PC-9 (cell line): ENCODE data around the gene EXOSC5. TPM values are rescaled to one million over a fixed set of nuclear protein-coding genes. Genes with fewer than 3 reads are reported as not detected.
A peak's percentile ranks its signal among the peaks of the same experiment; 100 is the strongest.

Experiments
- BruUV-seq: library from RNA; stranded (reverse); fragments of 400-500 nt; replicated peaks from 2 replicates; lab custom pipeline; 2021; lab: Mats Ljungman, UMichigan
- CTCF ChIA-PET: fragments of 300-600 bp; sonication (Branson Sonifier 250); formaldehyde crosslinking; loops from one replicate; lab custom pipeline; 2022; ENCODE audit warnings: antibody characterized with exemption; lab: Charles Lee
- POLR2A ChIA-PET: fragments of 300-600 bp; sonication (Branson Sonifier 250); formaldehyde crosslinking; loops from one replicate; lab custom pipeline; 2022; ENCODE audit warnings: antibody characterized with exemption; ENCODE audit not compliant: unreplicated experiment; lab: Charles Lee
- DNase-seq, 2 experiments: peaks; one replicate each; pipeline versions ENCODE4 v3.0.0 to v3.0.0-alpha.2; 2015 to 2022; ENCODE audit warnings: mixed read lengths in 1 of 2
- H2AFZ ChIP-seq: fragments of 200-600 bp; sonication (generic); 2 replicates; pipeline ENCODE4 v1.8.1; 2017; ENCODE audit warnings: antibody characterized with exemption
- H3F3A ChIP-seq: fragments of 200-600 bp; sonication (generic); 2 replicates; pipeline ENCODE4 v1.8.1; 2017; ENCODE audit warnings: antibody characterized with exemption, mild to moderate bottlenecking, low read depth; ENCODE audit not compliant: insufficient read depth
- H3K27ac ChIP-seq: fragments of 200-600 bp; sonication (generic); 2 replicates; pipeline ENCODE4 v1.6.1; 2016; ENCODE audit warnings: mixed run types
- H3K27me3 ChIP-seq: fragments of 200-600 bp; sonication (generic); 2 replicates; pipeline ENCODE4 v1.6.1; 2016; ENCODE audit warnings: low read depth, mixed run types; ENCODE audit not compliant: insufficient read depth
- H3K36me3 ChIP-seq: fragments of 200-600 bp; sonication (generic); 2 replicates; pipeline ENCODE4 v1.6.1; 2016; ENCODE audit warnings: low read depth, mixed run types
- H3K4me1 ChIP-seq: fragments of 200-600 bp; sonication (generic); replicated peaks from 2 replicates; pipeline ENCODE4 v1.6.1; 2016; ENCODE audit warnings: mixed run types; ENCODE audit not compliant: insufficient read depth
- H3K4me2 ChIP-seq: fragments of 200-600 bp; sonication (generic); 2 replicates; pipeline ENCODE4 v1.6.1; 2017; ENCODE audit warnings: mixed run types
- H3K4me3 ChIP-seq: fragments of 200-600 bp; sonication (generic); 2 replicates; pipeline ENCODE4 v1.6.1; 2016; ENCODE audit warnings: mixed run types
- H3K79me2 ChIP-seq: fragments of 200-600 bp; sonication (generic); 2 replicates; pipeline ENCODE4 v1.6.1; 2017; ENCODE audit warnings: low read depth, mixed run types
- H3K9me2 ChIP-seq: fragments of 200-600 bp; sonication (generic); 2 replicates; pipeline ENCODE4 v1.8.1; 2017; ENCODE audit warnings: mild to moderate bottlenecking; ENCODE audit not compliant: insufficient read depth
- H3K9me3 ChIP-seq: fragments of 200-600 bp; sonication (generic); 2 replicates; pipeline ENCODE4 v1.8.1; 2016; ENCODE audit warnings: low read depth; ENCODE audit not compliant: insufficient read depth
- H4K20me1 ChIP-seq: fragments of 200-600 bp; sonication (generic); 2 replicates; pipeline ENCODE4 v1.8.1; 2017; ENCODE audit not compliant: insufficient read depth
- EZH2 ChIP-seq: fragments of 200-600 bp; sonication (generic); IDR thresholded peaks from 2 replicates; pipeline ENCODE4 v1.8.0; 2017; ENCODE audit warnings: antibody characterized with exemption, low read depth
- intact Hi-C: fragments of 100-400 bp; cut with micrococcal nuclease; formaldehyde crosslinking; loops from one replicate; pipeline ENCODE4 v1.10.0; 2022; ENCODE audit not compliant: unreplicated experiment
- total RNA-seq: library from RNA; stranded (reverse); gene quantifications from 2 replicates; pipeline ENCODE4 v1.2.3, GENCODE V29; 2021
- TF ChIP-seq, protein P1 (sequence below): fragments of 200-600 bp; sonication (generic); conservative IDR thresholded peaks from 2 replicates; pipeline ENCODE4 v1.6.1; 2017; ENCODE audit warnings: mixed run types, antibody characterized with exemption, mild to moderate bottlenecking, moderate library complexity

The EXOSC5 gene
- total RNA-seq, 1 experiment from 2014 or later: 37.7 TPM

DNA sequence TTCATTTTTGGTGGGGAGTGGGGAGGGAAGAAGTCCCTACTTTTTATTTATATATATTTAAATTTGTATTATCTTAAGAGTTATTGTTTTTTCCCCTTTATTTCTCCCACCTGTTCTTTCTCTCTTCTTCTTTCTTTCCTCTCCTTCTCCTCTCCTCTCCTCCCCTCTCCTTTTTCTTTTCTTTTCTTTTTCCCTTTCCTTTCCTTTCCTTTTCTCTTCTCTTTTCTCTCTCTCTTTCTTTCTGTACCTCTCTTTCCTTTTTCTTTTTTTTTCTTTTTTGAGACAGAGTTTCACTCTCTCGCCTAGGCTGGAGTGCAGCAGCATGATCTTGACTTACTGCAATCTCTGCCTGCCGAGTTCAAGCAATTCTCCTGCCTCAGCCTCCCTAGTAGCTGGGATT lies 2.4 kb upstream of the EXOSC5 start:
- TF ChIP-seq, protein P1, sequence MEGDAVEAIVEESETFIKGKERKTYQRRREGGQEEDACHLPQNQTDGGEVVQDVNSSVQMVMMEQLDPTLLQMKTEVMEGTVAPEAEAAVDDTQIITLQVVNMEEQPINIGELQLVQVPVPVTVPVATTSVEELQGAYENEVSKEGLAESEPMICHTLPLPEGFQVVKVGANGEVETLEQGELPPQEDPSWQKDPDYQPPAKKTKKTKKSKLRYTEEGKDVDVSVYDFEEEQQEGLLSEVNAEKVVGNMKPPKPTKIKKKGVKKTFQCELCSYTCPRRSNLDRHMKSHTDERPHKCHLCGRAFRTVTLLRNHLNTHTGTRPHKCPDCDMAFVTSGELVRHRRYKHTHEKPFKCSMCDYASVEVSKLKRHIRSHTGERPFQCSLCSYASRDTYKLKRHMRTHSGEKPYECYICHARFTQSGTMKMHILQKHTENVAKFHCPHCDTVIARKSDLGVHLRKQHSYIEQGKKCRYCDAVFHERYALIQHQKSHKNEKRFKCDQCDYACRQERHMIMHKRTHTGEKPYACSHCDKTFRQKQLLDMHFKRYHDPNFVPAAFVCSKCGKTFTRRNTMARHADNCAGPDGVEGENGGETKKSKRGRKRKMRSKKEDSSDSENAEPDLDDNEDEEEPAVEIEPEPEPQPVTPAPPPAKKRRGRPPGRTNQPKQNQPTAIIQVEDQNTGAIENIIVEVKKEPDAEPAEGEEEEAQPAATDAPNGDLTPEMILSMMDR: no peak
- no peak for TF ChIP-seq EZH2
- Histone ChIP-seq H3K9me2 (no peaks in the 10 kb centered on the region), H3K9me3 (no peaks in the 10 kb centered on the region), H3K36me3 (no peaks in the 10 kb centered on the region), H3K4me2 (no peak overlapping the region), H3K27me3 (no peaks in the 10 kb centered on the region), H3F3A (no peaks in the 10 kb centered on the region; the same call in 1 of the 2 replicates), H3K27ac (no peak overlapping the region), H4K20me1 (no peaks in the 10 kb centered on the region; the same call in 1 of the 2 replicates), H2AFZ (no peak overlapping the region), H3K4me3 (no peak overlapping the region), H3K79me2 (peaks cover 42% of the 10 kb centered on the region), H3K4me1 (peaks cover 19% of the 10 kb centered on the region)
- ChIA-PET POLR2A (no interaction called here), CTCF (no interaction called here)
- intact Hi-C loops: no loop called here
- no TSS peak for BruUV-seq
- no peak for DNase-seq

DNA sequence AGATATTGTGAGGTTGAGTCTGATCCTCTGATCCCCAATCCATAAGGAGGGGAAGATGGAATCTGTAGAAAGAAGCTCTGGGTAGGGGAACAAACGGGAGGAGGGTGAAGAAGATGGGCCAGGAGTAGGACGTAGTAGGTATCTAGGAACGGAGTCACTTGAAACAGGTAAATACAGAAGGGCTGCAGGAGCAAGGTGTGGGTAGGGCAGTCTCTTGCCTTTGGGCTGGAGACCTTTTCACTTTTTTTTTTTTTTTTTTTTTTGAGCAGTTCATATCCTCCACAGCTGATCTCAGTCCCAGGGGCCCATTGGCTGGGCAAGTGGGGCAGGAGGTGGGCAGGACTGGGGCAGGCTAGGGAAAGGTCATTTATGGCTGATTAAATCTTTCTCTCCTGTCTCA lies 1.9 kb upstream of the EXOSC5 start:
- intact Hi-C loops: no loop called here
- no peaks in the 10 kb centered on the region for H3K27me3 ChIP-seq
- H3K4me3 ChIP-seq: peak overlapping the region; percentile 100; the same call in 1 of the 2 replicates
- BruUV-seq: no TSS peak
- peaks cover 19% of the 10 kb centered on the region for H3K4me1 ChIP-seq
- POLR2A ChIA-PET: no interaction called here
- CTCF ChIA-PET: no interaction called here
- no peaks in the 10 kb centered on the region for H3K9me3 ChIP-seq
- no peak for TF ChIP-seq EZH2
- TF ChIP-seq, protein P1: no peak
- no peak overlapping the region for H3K27ac ChIP-seq
- H4K20me1 ChIP-seq: no peaks in the 10 kb centered on the region; the same call in 1 of the 2 replicates
- no peaks in the 10 kb centered on the region for H3K36me3 ChIP-seq
- H3K79me2 ChIP-seq: peaks cover 42% of the 10 kb centered on the region
- H3F3A ChIP-seq: no peaks in the 10 kb centered on the region; the same call in 1 of the 2 replicates
- no peaks in the 10 kb centered on the region for H3K9me2 ChIP-seq
- no peak overlapping the region for H2AFZ ChIP-seq
- H3K4me2 ChIP-seq: peak overlapping the region; percentile 82
- DNase-seq: no peak

DNA sequence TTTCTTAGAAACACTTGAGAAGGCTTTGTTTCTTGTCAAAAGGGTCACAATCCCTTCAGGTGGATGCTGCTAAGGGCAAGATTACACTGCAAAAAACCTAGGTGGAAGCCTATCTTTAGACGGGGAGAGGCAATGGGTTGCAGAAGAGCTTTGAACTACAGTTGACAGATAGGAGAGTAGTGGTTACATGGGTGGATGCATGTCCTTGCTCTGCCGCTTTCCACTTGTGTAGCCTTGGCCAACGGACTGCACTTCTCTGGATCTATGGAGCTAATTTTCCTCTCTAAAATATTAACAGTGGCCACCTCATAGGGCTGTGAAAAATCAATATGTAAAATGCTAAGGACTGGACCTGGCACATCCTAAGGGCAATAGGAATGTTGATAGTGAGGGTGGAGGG lies 1.4 kb upstream of the EXOSC5 start:
- Histone ChIP-seq H3K4me1 (peaks cover 19% of the 10 kb centered on the region), H3K9me3 (no peaks in the 10 kb centered on the region), H3K27me3 (no peaks in the 10 kb centered on the region), H2AFZ (no peak overlapping the region), H3K4me2 (peak overlapping the region; percentile 82), H3K79me2 (peaks cover 42% of the 10 kb centered on the region), H3K9me2 (no peaks in the 10 kb centered on the region), H3F3A (no peaks in the 10 kb centered on the region; the same call in 1 of the 2 replicates), H3K27ac (no peak overlapping the region), H3K36me3 (no peaks in the 10 kb centered on the region), H3K4me3 (peak overlapping the region; percentile 100), H4K20me1 (no peaks in the 10 kb centered on the region; the same call in 1 of the 2 replicates)
- POLR2A ChIA-PET: no interaction called here
- CTCF ChIA-PET: no interaction called here
- DNase-seq: no peak
- TF ChIP-seq EZH2: no peak
- BruUV-seq: no TSS peak
- intact Hi-C loops: no loop called here

DNA sequence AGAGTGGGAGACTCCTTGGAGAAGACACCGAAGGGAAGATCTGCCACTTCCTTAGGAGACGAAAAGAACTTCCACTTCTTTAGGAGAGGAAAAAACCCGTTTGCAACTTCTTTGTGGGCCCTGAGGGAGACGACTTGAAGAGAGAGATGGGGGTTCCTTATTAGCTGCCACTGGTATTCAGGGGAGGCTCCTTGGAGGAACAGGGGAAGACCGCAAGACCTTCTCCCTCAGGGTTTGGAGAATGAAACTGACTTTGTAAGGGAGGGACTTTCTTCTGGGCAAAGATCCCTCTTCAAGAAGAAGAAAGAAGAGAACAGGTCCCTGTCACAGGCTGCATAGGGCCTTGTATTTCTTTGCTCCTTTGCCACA lies 875 bp upstream of the EXOSC5 start:
- no peaks in the 10 kb centered on the region for H3K27me3 ChIP-seq
- H3K9me3 ChIP-seq: no peaks in the 10 kb centered on the region
- POLR2A ChIA-PET: no interaction called here

More for the DNA sequence above, 875 bp upstream of the EXOSC5 start:
- TF ChIP-seq, protein P1: no peak
- TF ChIP-seq EZH2: no peak
- CTCF ChIA-PET: no interaction called here
- Histone ChIP-seq H4K20me1 (no peaks in the 10 kb centered on the region; the same call in none of the 2 replicates), H3K9me2 (no peaks in the 10 kb centered on the region), H3K4me3 (peak overlapping the region; percentile 100), H3K36me3 (no peaks in the 10 kb centered on the region), H2AFZ (peak overlapping the region; percentile 95), H3K4me2 (peak overlapping the region; percentile 82), H3F3A (no peaks in the 10 kb centered on the region; the same call in 1 of the 2 replicates), H3K4me1 (peaks cover 19% of the 10 kb centered on the region), H3K27ac (peak overlapping the region; percentile 79), H3K79me2 (peaks cover 42% of the 10 kb centered on the region)
- intact Hi-C loops: no loop called here
- DNase-seq: no peak
- TSS peak; percentile 61 for BruUV-seq
